ENCODE results near the gene PACRG. TPM values are rescaled to one million over a fixed set of nuclear protein-coding genes. Genes with fewer than 3 reads are reported as not detected.

Gene PACRG
- total and polyA plus RNA-seq, 2 of the 8 experiments (the other 6 are each of a cell fraction or from before 2014, with no cell fraction given), result 0.44 to 0.54 TPM

- no peak overlapping the region for H3K4me3 ChIP-seq (ENCODE audit: extremely low read depth in 1 of 4, insufficient read depth in 2 of 4, low read depth in 3 of 4, low read length in 4 of 4)
- no peak overlapping the region for H3K23ac ChIP-seq (ENCODE audit: insufficient read length)
- FAIRE-seq (no peak), DNase-seq (ENCODE audit: low read depth in 1 of 2, low spot score in 2 of 2) (no peak)
- no peaks in the 10 kb centered on the region for H3K23me2 ChIP-seq (ENCODE audit: low read depth, low read length)
- H3K4ac ChIP-seq (replicated peaks; ENCODE audit: insufficient read length, low read depth, low read length), result no peak overlapping the region
- H2BK15ac ChIP-seq (ENCODE audit: low read length), result no peak overlapping the region
- peaks cover 0 to 16% (median 0%) of the 10 kb centered on the region in 4 experiments; a peak in 3 of 7 replicates for H3K4me1 ChIP-seq (replicated peaks in 1 of 4; ENCODE audit: control insufficient read depth in 3 of 4, insufficient read depth in 4 of 4, low read length in 3 of 4)
- no peak overlapping the region for H2BK20ac ChIP-seq (ENCODE audit: low read length)
- H4K5ac ChIP-seq (ENCODE audit: insufficient read length, low read depth, low read length), result no peak overlapping the region
- H2AK5ac ChIP-seq (ENCODE audit: low read depth, low read length), result no peak overlapping the region
- H2BK120ac ChIP-seq (replicated peaks; ENCODE audit: low read depth, low read length), result no peak overlapping the region
- H3K4me2 ChIP-seq (ENCODE audit: insufficient read depth in 1 of 2, low read depth in 2 of 2, low read length in 2 of 2), result no peak overlapping the region
- no peaks in the 10 kb centered on the region for H3K79me2 ChIP-seq (ENCODE audit: control insufficient read depth in 1 of 2, insufficient read depth in 2 of 2, low read length in 2 of 2)
- H4K8ac ChIP-seq (ENCODE audit: extremely low read depth, insufficient read depth, low read length), result no peak overlapping the region
- H3K27ac ChIP-seq (ENCODE audit: low read depth, low read length), result no peak overlapping the region
- POLR2A ChIA-PET (ENCODE audit: partially characterized antibody), result no interaction called here
- no peak overlapping the region for H3K56ac ChIP-seq (replicated peaks; ENCODE audit: insufficient read length, low read depth, low read length)
- H3K36me3 ChIP-seq (ENCODE audit: control insufficient read depth in 2 of 4, insufficient read depth in 4 of 4, low read length in 3 of 4), result no peaks in the 10 kb centered on the region
- CTCF ChIA-PET (ENCODE audit: partially characterized antibody), result interaction anchor here (1.2 kb wide), 1 partner anchor 82 kb away, joined by 3 read pairs; no protein-coding TSS in a partner anchor
- no peak overlapping the region for H3K14ac ChIP-seq (ENCODE audit: insufficient read length)
- H2AFZ ChIP-seq (ENCODE audit: low read length), result no peak overlapping the region
- H3K27me3 ChIP-seq (replicated peaks in 1 of 4; ENCODE audit: control insufficient read depth in 3 of 4, extremely low read depth in 1 of 4, insufficient read depth in 3 of 4, low read length in 3 of 4), result peaks cover 0 to 10% (median 6%) of the 10 kb centered on the region in 4 experiments; a peak in 3 of 7 replicates
- H2BK5ac ChIP-seq (ENCODE audit: low read depth, low read length), result no peak overlapping the region
- H3K9ac ChIP-seq (replicated peaks in 1 of 4; ENCODE audit: extremely low read depth in 1 of 4, low read depth in 3 of 4, low read length in 3 of 4), result no peak overlapping the region
- H3K18ac ChIP-seq (ENCODE audit: extremely low read depth, low read length), result no peak overlapping the region
- no peaks in the 10 kb centered on the region for H3K79me1 ChIP-seq (ENCODE audit: low read depth, low read length)
- 80% methylated on average over 4 of the region's 4 CpGs; no CpG with 5 or more reads in 1 of the 2 experiments for WGBS, 2 experiments (ENCODE audit: extremely low coverage in 1 of 2, insufficient coverage in 1 of 2, insufficient read length in 1 of 2, insufficient replicate concordance in 2 of 2, low coverage in 1 of 2, low lambda C conversion rate in 2 of 2, missing lambda C conversion rate in 1 of 2)
- no peaks in the 10 kb centered on the region for H4K20me1 ChIP-seq (replicated peaks in 1 of 2; ENCODE audit: control insufficient read depth in 1 of 2, insufficient read depth in 2 of 2, low read length in 2 of 2)
- no peak overlapping the region for H2BK12ac ChIP-seq (ENCODE audit: low read depth, low read length)
- no peaks in the 10 kb centered on the region for H3K9me3 ChIP-seq (ENCODE audit: insufficient read depth in 2 of 2, low read depth in 1 of 2, low read length in 1 of 2)
- H4K91ac ChIP-seq (replicated peaks; ENCODE audit: insufficient read length, low read length), result no peak overlapping the region
- TF ChIP-seq JUN (IDR thresholded peaks at IDR 0.05; ENCODE audit: low read depth, low read length) (no peak), MAFK (IDR thresholded peaks at IDR 0.05; ENCODE audit: low read depth, low read length) (no peak), BCL11A (IDR thresholded peaks at IDR 0.05; ENCODE audit: low read depth in 2 of 2, low read length in 2 of 2) (no peak), CEBPB (IDR thresholded peaks at IDR 0.05; ENCODE audit: low read depth, low read length) (no peak), USF2 (IDR thresholded peaks at IDR 0.05; ENCODE audit: low read length) (no peak), SIX5 (IDR thresholded peaks at IDR 0.05; ENCODE audit: low read depth, low read length) (no peak), BACH1 (IDR thresholded peaks at IDR 0.05; ENCODE audit: low read length) (no peak), TBP (IDR thresholded peaks at IDR 0.05; ENCODE audit: low read depth, low read length) (no peak), RFX5 (IDR thresholded peaks at IDR 0.05; ENCODE audit: borderline replicate concordance, low read depth, low read length) (no peak), ATF3 (IDR thresholded peaks at IDR 0.05; ENCODE audit: insufficient read depth, low read depth, low read length) (no peak), TAF1 (IDR thresholded peaks at IDR 0.05; ENCODE audit: low read depth, low read length) (no peak), ATF2 (IDR thresholded peaks at IDR 0.05; ENCODE audit: low read length) (no peak)
Measured at GRCh38 chr6:163333038-163333437, 605.3 kb downstream of the PACRG start.
